Measurements from ENCODE around the gene CLSTN3. TPM values are rescaled to one million over a fixed set of nuclear protein-coding genes. Genes with fewer than 3 reads are reported as not detected.

CLSTN3 gene
- total and polyA plus RNA-seq, 2 experiments from 2014 or later, result 5.0 to 46.9 TPM

- H3F3A ChIP-seq (replicated peaks; ENCODE audit: low read depth), result no peaks in the 10 kb centered on the region
- no peak for ATAC-seq
These were observed 37.1 kb upstream of the CLSTN3 start for GRCh38 chr12:7092986-7093460.

More at GRCh38 chr12:7092986-7093460, 37.1 kb upstream of the CLSTN3 start:
- H3K79me2 ChIP-seq (replicated peaks; ENCODE audit: insufficient read depth), result no peaks in the 10 kb centered on the region
- peaks cover 18% of the 10 kb centered on the region for H3K27me3 Mint-ChIP-seq (ENCODE audit: insufficient read depth, low read depth, poor library complexity)
- no peak for DNase-seq (ENCODE audit: low spot score)
- TF ChIP-seq CREB1 (CRISPR knock-in tag; IDR thresholded peaks at IDR 0.05; ENCODE audit: low read depth) (no peak), REST (IDR thresholded peaks at IDR 0.05; ENCODE audit: unreplicated experiment) (no peak), EZH2phosphoT487 (IDR thresholded peaks at IDR 0.05; ENCODE audit: unreplicated experiment) (no peak), NANOG (IDR thresholded peaks at IDR 0.05; ENCODE audit: borderline replicate concordance) (no peak), ZNF462 (CRISPR knock-in tag; IDR thresholded peaks at IDR 0.05) (no peak), POLR2AphosphoS5 (IDR thresholded peaks at IDR 0.05; ENCODE audit: low read depth) (no peak), JUNB (IDR thresholded peaks at IDR 0.05; ENCODE audit: unreplicated experiment) (no peak), STAT1 (IDR thresholded peaks at IDR 0.05; ENCODE audit: unreplicated experiment) (no peak), CTCF (conservative IDR thresholded peaks at IDR 0.05; ENCODE audit: low read depth in 2 of 2) (no peak), ZNF331 (CRISPR knock-in tag; IDR thresholded peaks at IDR 0.05; ENCODE audit: low read depth) (no peak), ETS1 (IDR thresholded peaks at IDR 0.05) (no peak), EZH2 (IDR thresholded peaks at IDR 0.05; ENCODE audit: low read depth, unreplicated experiment) (no peak), ZNF114 (CRISPR knock-in tag; IDR thresholded peaks at IDR 0.05) (no peak)
- no peaks in the 10 kb centered on the region for H3K9me3 Mint-ChIP-seq
- peaks cover 20% of the 10 kb centered on the region for H3K4me1 ChIP-seq (ENCODE audit: insufficient read depth)
- no peak overlapping the region; the same call in 2 of the 3 replicates for H3K4me3 Mint-ChIP-seq
- H4K20me1 ChIP-seq (replicated peaks; ENCODE audit: insufficient read depth), result no peaks in the 10 kb centered on the region
- peaks cover 6% of the 10 kb centered on the region for H3K36me3 Mint-ChIP-seq (ENCODE audit: low read depth)
- no peak overlapping the region for H3K4me2 ChIP-seq
- no peak overlapping the region for H2AFZ ChIP-seq
- no peaks in the 10 kb centered on the region for H3K27me3 ChIP-seq (ENCODE audit: insufficient read depth)
- H3K4me3 ChIP-seq, result no peak overlapping the region
- H3K4me1 Mint-ChIP-seq, result peaks cover 32% of the 10 kb centered on the region
- H3K9me2 ChIP-seq (ENCODE audit: insufficient read depth), result 0 out of 2 replicates have a peak, but pooled peaks cover 3% of the 10 kb centered on the region
- H3K27ac ChIP-seq (ENCODE audit: low read depth), result no peak overlapping the region
- H3K36me3 ChIP-seq (ENCODE audit: insufficient read depth), result no peaks in the 10 kb centered on the region
- H3K27ac Mint-ChIP-seq, result no peak overlapping the region
